B cell (primary cell): ENCODE results near the gene GRM3. TPM values are rescaled to one million over a fixed set of nuclear protein-coding genes. Genes with fewer than 3 reads are reported as not detected.

Experiments used
- ATAC-seq: fragments of 200-7000 bp; cut with Tn5 transposase; one replicate; pipeline ENCODE4 v1.10.0; 2021; ENCODE audit warnings: low read depth, mild to moderate bottlenecking, moderate number of reproducible peaks, moderate library complexity
- CTCF ChIA-PET: fragments of 350-600 bp; sonication (Branson Sonifier 250); formaldehyde crosslinking; loops from one replicate; lab custom pipeline; 2021; ENCODE audit warnings: antibody characterized with exemption, inconsistent platforms; lab: Charles Lee
- POLR2A ChIA-PET: fragments of 350-600 bp; sonication (Branson Sonifier 250); formaldehyde crosslinking; loops from one replicate; lab custom pipeline; 2021; ENCODE audit warnings: antibody characterized with exemption; lab: Charles Lee
- DNase-seq: peaks from one replicate; pipeline ENCODE4 v3.0.0; 2013
- H2AFZ ChIP-seq: 2 replicates; pipeline ENCODE4 v1.6.1; 2012; ENCODE audit warnings: mild to moderate bottlenecking, low read depth, low read length; ENCODE audit not compliant: insufficient read depth, poor library complexity, severe bottlenecking
- H3K27ac ChIP-seq, 2 donors: 1 replicate in 1 of 2; 2 replicates in 1 of 2; pipeline ENCODE4 v1.5.1; 2012 to 2013; ENCODE audit warnings: low read length in 2 of 2, mild to moderate bottlenecking in 2 of 2, moderate library complexity in 1 of 2
- H3K27me3 ChIP-seq, 4 experiments: fragments of 200-600 bp in 1 of 4; sonication (generic) in 1 of 4; replicated peaks in 1 of 4; 1 replicate in 2 of 4; 2 replicates in 2 of 4; pipeline versions ENCODE4 v1.6.1 to v1.7.0; 2013 to 2016; ENCODE audit warnings: low read length in 3 of 4, mild to moderate bottlenecking in 2 of 4, mixed read lengths in 1 of 4, moderate library complexity in 1 of 4; ENCODE audit not compliant: insufficient read depth in 4 of 4, control insufficient read depth in 3 of 4; ENCODE audit errors: control extremely low read depth in 1 of 4
- H3K36me3 ChIP-seq, 2 experiments: replicated peaks in 1 of 2; 1 replicate in 1 of 2; 2 replicates in 1 of 2; pipeline versions ENCODE4 v1.6.1 to v1.7.1; 2013; ENCODE audit warnings: low read length in 1 of 2; ENCODE audit not compliant: insufficient read depth in 2 of 2, control insufficient read depth in 1 of 2; ENCODE audit errors: control extremely low read depth in 1 of 2, extremely low read depth in 1 of 2
- H3K4me1 ChIP-seq, 2 donors: fragments of 200-600 bp in 1 of 2; sonication (generic) in 1 of 2; 1 replicate in 1 of 2; 2 replicates in 1 of 2; pipeline versions ENCODE4 v1.5.1 to v1.6.1; 2013 to 2017; ENCODE audit warnings: low read length in 2 of 2; ENCODE audit not compliant: control insufficient read depth in 2 of 2, insufficient read depth in 2 of 2
- H3K4me2 ChIP-seq: replicated peaks from 2 replicates; pipeline ENCODE3; 2012; ENCODE audit warnings: mild to moderate bottlenecking, low read depth, low read length; ENCODE audit not compliant: poor library complexity, severe bottlenecking
- H3K4me3 ChIP-seq, 5 experiments: fragments of 200-600 bp in 1 of 5; sonication (generic) in 1 of 5; 1 replicate in 3 of 5; 2 replicates in 2 of 5; pipeline versions ENCODE4 v1.5.1 to v1.7.0; 2011 to 2016; ENCODE audit warnings: low read length in 4 of 5, mild to moderate bottlenecking in 4 of 5, low read depth in 2 of 5, control low read depth in 1 of 5, moderate library complexity in 1 of 5; ENCODE audit not compliant: insufficient read depth in 1 of 5; ENCODE audit errors: control extremely low read depth in 1 of 5, extremely low read depth in 1 of 5
- H3K79me2 ChIP-seq: fragments of 200-600 bp; sonication (generic); one replicate; pipeline ENCODE4 v1.6.0; 2016; ENCODE audit warnings: low read length; ENCODE audit not compliant: control insufficient read depth, insufficient read depth
- H3K9ac ChIP-seq: fragments of 200-600 bp; sonication (generic); 2 replicates; pipeline ENCODE4 v1.6.1; 2017; ENCODE audit warnings: mild to moderate bottlenecking, low read length, moderate library complexity
- H3K9me3 ChIP-seq, 3 donors: one replicate each; pipeline versions ENCODE4 v1.6.1 to v1.7.1; 2013; ENCODE audit warnings: low read length in 2 of 3; ENCODE audit not compliant: control insufficient read depth in 2 of 3, insufficient read depth in 1 of 3; ENCODE audit errors: control extremely low read depth in 1 of 3
- H4K20me1 ChIP-seq: 2 replicates; pipeline ENCODE4 v1.6.0; 2012; ENCODE audit warnings: mild to moderate bottlenecking, low read length; ENCODE audit not compliant: insufficient read depth, control insufficient read depth, poor library complexity, severe bottlenecking
- H3K27ac Mint-ChIP-seq: one replicate; pipeline ENCODE4 v1.8.0; 2021; ENCODE audit warnings: mixed read lengths
- H3K27me3 Mint-ChIP-seq: one replicate; pipeline ENCODE4 v1.8.0; 2021; ENCODE audit warnings: mixed read lengths
- H3K4me1 Mint-ChIP-seq: one replicate; pipeline ENCODE4 v1.8.0; 2021; ENCODE audit warnings: mixed read lengths
- H3K4me3 Mint-ChIP-seq: one replicate; pipeline ENCODE4 v1.8.0; 2021; ENCODE audit warnings: mixed read lengths
- H3K9me3 Mint-ChIP-seq: one replicate; pipeline ENCODE4 v1.8.0; 2022; ENCODE audit warnings: mixed read lengths; ENCODE audit not compliant: insufficient read depth
- CTCF ChIP-seq: fragments of 200-600 bp; IDR thresholded peaks from one replicate; pipeline ENCODE4 v1.8.0; 2022; ENCODE audit warnings: antibody characterized with exemption, mild to moderate bottlenecking
- EZH2 ChIP-seq: IDR thresholded peaks from 2 replicates; pipeline ENCODE4 v1.6.1; 2012; ENCODE audit warnings: borderline replicate concordance, low read depth, mild to moderate bottlenecking, moderate library complexity, low read length; ENCODE audit not compliant: insufficient read depth, poor library complexity, severe bottlenecking
- WGBS: methylation state at CpG from one replicate; pipeline ENCODE4 v1.1.5; 2013; ENCODE audit warnings: missing lambda C conversion rate; ENCODE audit not compliant: insufficient coverage; 5-methylcytosine and 5-hydroxymethylcytosine counted together
- intact Hi-C: fragments of 100-400 bp; cut with micrococcal nuclease; formaldehyde crosslinking; loops from one replicate; pipeline ENCODE4 v1.10.0; 2022
- polyA plus RNA-seq: library from polyadenylated mRNA; depleted of rRNA; stranded (reverse); fragments of >200 nt; gene quantifications from 2 replicates; pipeline ENCODE4 v1.2.3, GENCODE V29; 2012
- total RNA-seq, 2 donors: library from RNA; stranded (reverse); fragments of 120-200 nt in 1 of 2; gene quantifications; 1 replicate in 1 of 2; 2 replicates in 1 of 2; pipeline versions ENCODE4 v1.2.3 to v1.2.4, GENCODE V29; 2013 to 2022

GRM3 gene
- total and polyA plus RNA-seq, 2 donors (not counting 1 experiment from before 2014, with no cell fraction given) = not detected

GRCh38 chr7:86908948-86909347 is 265.2 kb downstream of the GRM3 start:
- H3K27ac Mint-ChIP-seq = no peak overlapping the region
- no peak for DNase-seq

GRCh38 chr7:86911659-86912058 is 267.9 kb downstream of the GRM3 start:
- ChIA-PET CTCF (interaction anchor here (0.9 to 3.5 kb wide), 4 partner anchors 14 to 505 kb away, joined by 4 to 12 read pairs (median 5); no protein-coding TSS in a partner anchor), POLR2A (no interaction called here)
- H3K27ac Mint-ChIP-seq = no peak overlapping the region
- Histone ChIP-seq H3K9ac (no peak overlapping the region), H3K4me2 (no peak overlapping the region), H3K79me2 (no peaks in the 10 kb centered on the region), H2AFZ (no peak overlapping the region), H3K27me3 (no peaks in the 10 kb centered on the region), H4K20me1 (no peaks in the 10 kb centered on the region), H3K4me1 (no peaks in the 10 kb centered on the region), H3K36me3 (no peaks in the 10 kb centered on the region), H3K4me3 (no peak overlapping the region), H3K9me3 (no peaks in the 10 kb centered on the region), H3K27ac (no peak overlapping the region)
- DNase-seq = no peak
- intact Hi-C loops = no loop called here
- no peaks in the 10 kb centered on the region for H3K4me1 Mint-ChIP-seq
- H3K4me3 Mint-ChIP-seq = no peak overlapping the region
- WGBS = no CpG with 5 or more reads among the region's 1 CpG
- TF ChIP-seq EZH2 (no peak), CTCF (no peak)
- no peaks in the 10 kb centered on the region for H3K27me3 Mint-ChIP-seq
- no peaks in the 10 kb centered on the region for H3K9me3 Mint-ChIP-seq
- ATAC-seq = no peak

More at GRCh38 chr7:86908948-86909347, 265.2 kb downstream of the GRM3 start:
- WGBS = 100% methylated on average over 1 of the region's 1 CpG
- Histone ChIP-seq H3K4me3 (no peak overlapping the region), H3K27ac (no peak overlapping the region), H2AFZ (no peak overlapping the region), H3K9ac (no peak overlapping the region), H4K20me1 (no peaks in the 10 kb centered on the region), H3K27me3 (no peaks in the 10 kb centered on the region), H3K4me1 (no peaks in the 10 kb centered on the region), H3K79me2 (no peaks in the 10 kb centered on the region), H3K9me3 (no peaks in the 10 kb centered on the region), H3K36me3 (no peaks in the 10 kb centered on the region), H3K4me2 (no peak overlapping the region)
- TF ChIP-seq EZH2 (no peak), CTCF (no peak)
- POLR2A ChIA-PET = no interaction called here
- Mint-ChIP-seq H3K27me3 (no peaks in the 10 kb centered on the region), H3K9me3 (no peaks in the 10 kb centered on the region), H3K4me3 (no peak overlapping the region), H3K4me1 (no peaks in the 10 kb centered on the region)
- ATAC-seq = no peak
- intact Hi-C loops = no loop called here
- CTCF ChIA-PET = interaction anchor here (3.5 kb wide), 1 partner anchor 240 kb away, joined by 12 read pairs; no protein-coding TSS in a partner anchor
